ENCODE results near the gene CNNM1. TPM values are rescaled to one million over a fixed set of nuclear protein-coding genes. Genes with fewer than 3 reads are reported as not detected.

Gene CNNM1
- total and polyA plus RNA-seq, 11 donors = 0.04 to 0.43 (median 0.11) TPM; not detected in 4

DNA sequence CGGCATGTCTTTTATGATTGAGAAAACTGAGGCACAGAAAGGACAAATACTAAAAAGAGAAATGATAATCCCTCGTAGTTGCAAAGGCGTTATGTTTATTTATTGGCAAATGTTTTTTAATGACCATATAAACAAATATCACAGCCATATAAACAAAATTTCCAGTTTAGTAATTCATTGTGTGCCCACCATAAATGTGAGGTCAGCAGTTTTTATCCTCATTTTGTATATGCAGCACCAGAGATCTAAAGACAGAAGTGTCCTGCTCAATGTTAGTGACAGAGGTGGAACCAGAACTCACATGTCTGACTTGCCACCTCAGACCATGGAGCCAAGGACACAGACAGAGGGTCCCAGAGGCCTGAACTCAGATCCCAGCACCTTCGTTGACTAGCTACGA is 14.1 kb downstream of the CNNM1 start:
- DNase-seq (no peak), ATAC-seq (no peak)
- Histone ChIP-seq H3K36me3 (no peaks in the 10 kb centered on the region), H3K9me3 (no peaks in the 10 kb centered on the region), H3K27ac (no peak overlapping the region), H3K4me3 (no peak overlapping the region), H3K27me3 (no peaks in the 10 kb centered on the region), H3K4me1 (peaks cover 0 to 9% (median 0%) of the 10 kb centered on the region in 12 donors)
- intact Hi-C loops (cut with DNase I) = no loop called here
- WGBS, 4 donors = 90 to 93% (median 91%) methylated on average over 5 of the region's 5 CpGs
- TF ChIP-seq, protein P1, sequence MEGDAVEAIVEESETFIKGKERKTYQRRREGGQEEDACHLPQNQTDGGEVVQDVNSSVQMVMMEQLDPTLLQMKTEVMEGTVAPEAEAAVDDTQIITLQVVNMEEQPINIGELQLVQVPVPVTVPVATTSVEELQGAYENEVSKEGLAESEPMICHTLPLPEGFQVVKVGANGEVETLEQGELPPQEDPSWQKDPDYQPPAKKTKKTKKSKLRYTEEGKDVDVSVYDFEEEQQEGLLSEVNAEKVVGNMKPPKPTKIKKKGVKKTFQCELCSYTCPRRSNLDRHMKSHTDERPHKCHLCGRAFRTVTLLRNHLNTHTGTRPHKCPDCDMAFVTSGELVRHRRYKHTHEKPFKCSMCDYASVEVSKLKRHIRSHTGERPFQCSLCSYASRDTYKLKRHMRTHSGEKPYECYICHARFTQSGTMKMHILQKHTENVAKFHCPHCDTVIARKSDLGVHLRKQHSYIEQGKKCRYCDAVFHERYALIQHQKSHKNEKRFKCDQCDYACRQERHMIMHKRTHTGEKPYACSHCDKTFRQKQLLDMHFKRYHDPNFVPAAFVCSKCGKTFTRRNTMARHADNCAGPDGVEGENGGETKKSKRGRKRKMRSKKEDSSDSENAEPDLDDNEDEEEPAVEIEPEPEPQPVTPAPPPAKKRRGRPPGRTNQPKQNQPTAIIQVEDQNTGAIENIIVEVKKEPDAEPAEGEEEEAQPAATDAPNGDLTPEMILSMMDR (IDR thresholded peaks at IDR 0.05) = no peak

DNA sequence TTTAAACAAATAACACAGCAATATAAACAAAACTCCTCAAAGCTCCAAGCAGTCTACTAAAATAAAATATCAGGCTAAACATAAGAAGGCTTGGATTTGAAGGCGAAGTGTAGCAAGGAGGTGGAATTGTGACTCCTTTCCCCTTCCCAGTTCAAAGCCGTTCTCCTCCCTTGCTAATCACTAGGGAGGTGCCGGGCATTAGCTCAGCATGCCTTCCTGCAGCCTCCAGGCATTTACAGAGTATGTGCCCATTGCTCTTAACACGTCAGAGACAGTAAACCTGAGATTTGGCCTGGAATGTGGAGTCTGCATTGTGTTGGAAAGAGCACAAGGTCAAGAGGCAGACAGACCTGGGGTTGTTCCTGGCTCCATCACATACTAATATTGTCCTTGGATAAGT is 15.6 kb downstream of the CNNM1 start:
- Histone ChIP-seq H3K36me3 (no peaks in the 10 kb centered on the region), H3K27me3 (no peaks in the 10 kb centered on the region), H3K4me3 (no peak overlapping the region), H3K4me1 (peaks cover 0 to 9% (median 0%) of the 10 kb centered on the region in 12 donors), H3K9me3 (no peaks in the 10 kb centered on the region), H3K27ac (no peak overlapping the region)
- TF ChIP-seq, protein P1 (IDR thresholded peaks at IDR 0.05) = no peak
- TF ChIP-seq POLR2A (IDR thresholded peaks at IDR 0.05) = no peak
- intact Hi-C loops (cut with DNase I) = no loop called here
- 47 to 60% (median 55%) methylated on average over 4 of the region's 4 CpGs for WGBS, 4 donors
- ATAC-seq (no peak), DNase-seq (no peak)

DNA sequence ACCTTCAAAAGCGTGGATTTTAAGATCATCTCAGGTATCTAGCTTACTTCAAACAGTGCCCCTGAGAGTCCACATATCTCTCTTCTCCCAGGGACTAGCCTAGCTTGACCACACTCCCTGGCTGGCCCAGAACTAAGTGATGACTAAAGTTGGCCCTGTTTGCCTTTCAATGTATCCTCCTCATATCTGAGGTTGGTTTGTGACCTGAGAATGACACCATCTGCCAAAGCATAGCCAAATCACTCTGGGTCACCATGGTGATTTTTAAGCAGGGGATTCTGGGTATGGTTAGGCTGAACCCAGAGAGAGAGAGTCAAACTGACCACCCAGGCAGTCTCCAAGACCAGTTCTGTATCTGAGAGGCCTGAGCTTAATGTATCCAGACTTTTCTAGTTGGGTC is 16.2 kb downstream of the CNNM1 start:
- no peaks in the 10 kb centered on the region for H3K9me3 ChIP-seq
- ATAC-seq = no peak
- H3K4me1 ChIP-seq = peaks cover 0 to 9% (median 0%) of the 10 kb centered on the region in 12 donors
- WGBS, 4 donors = 71 to 81% (median 77%) methylated on average over 1 of the region's 1 CpG
- no peak overlapping the region for H3K4me3 ChIP-seq
- intact Hi-C loops (cut with DNase I) = no loop called here
- no peaks in the 10 kb centered on the region for H3K27me3 ChIP-seq
- no peak for DNase-seq
- H3K27ac ChIP-seq = no peak overlapping the region
- H3K36me3 ChIP-seq = no peaks in the 10 kb centered on the region
- no peak for TF ChIP-seq POLR2A (IDR thresholded peaks at IDR 0.05)
- TF ChIP-seq, protein P1 (IDR thresholded peaks at IDR 0.05) = no peak

DNA sequence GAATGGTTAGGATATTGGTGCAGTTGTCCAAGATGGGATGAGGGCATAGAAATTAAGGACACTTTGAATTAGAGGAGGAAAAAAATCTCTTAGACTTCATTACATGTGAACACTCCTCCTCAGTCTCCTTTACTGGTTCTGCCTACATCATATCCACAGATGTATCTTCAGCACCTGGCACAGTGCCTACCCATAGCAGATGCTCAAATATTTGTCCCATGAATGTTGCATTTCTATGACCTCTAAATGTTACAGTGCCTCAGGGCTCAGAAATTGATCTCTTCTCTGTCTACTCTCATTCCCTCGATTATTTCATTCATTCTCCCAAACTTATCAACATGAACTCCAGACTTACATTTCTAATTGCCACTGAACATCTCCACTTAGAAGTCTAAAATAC is 17.1 kb downstream of the CNNM1 start:
- ATAC-seq (no peak), DNase-seq (no peak)
- TF ChIP-seq, protein P1 (IDR thresholded peaks at IDR 0.05) = no peak
- no peak for TF ChIP-seq POLR2A (IDR thresholded peaks at IDR 0.05)
- no peaks in the 10 kb centered on the region for H3K27me3 ChIP-seq
- intact Hi-C loops (cut with DNase I) = no loop called here
- no peaks in the 10 kb centered on the region for H3K36me3 ChIP-seq
- WGBS, 4 donors = 72 to 87% (median 79%) methylated on average over 1 of the region's 1 CpG
- H3K27ac ChIP-seq = no peak overlapping the region
- H3K4me3 ChIP-seq = no peak overlapping the region
- H3K4me1 ChIP-seq = peaks cover 0 to 9% (median 0%) of the 10 kb centered on the region in 12 donors
- no peaks in the 10 kb centered on the region for H3K9me3 ChIP-seq

Data from heart left ventricle (tissue), 16 donors.